Upper lobe of left lung (tissue), 6 donors: ENCODE data around the gene HDAC3. TPM values are rescaled to one million over a fixed set of nuclear protein-coding genes. Genes with fewer than 3 reads are reported as not detected.

Experiments used
- ATAC-seq, 2 donors: fragments of 200-7000 bp; cut with Tn5 transposase; one replicate each; pipeline ENCODE4 v1.9.1; 2022; ENCODE audit warnings: mild to moderate bottlenecking in 2 of 2, moderate library complexity in 2 of 2; ENCODE audit not compliant: low FRiP score in 2 of 2
- DNase-seq, 2 donors: peaks; one replicate each; pipeline ENCODE4 v3.0.0-alpha.2; 2019 to 2020
- H3K27ac ChIP-seq, 4 donors: fragments of 200-600 bp; sonication (generic); one replicate each; pipeline ENCODE4 v1.5.1; 2016 to 2019
- H3K27me3 ChIP-seq, 4 donors: fragments of 200-600 bp; sonication (generic); one replicate each; pipeline ENCODE4 v1.5.1; 2017 to 2019
- H3K36me3 ChIP-seq, 4 donors: fragments of 200-600 bp; sonication (generic); one replicate each; pipeline ENCODE4 v1.5.1; 2016 to 2019
- H3K4me1 ChIP-seq, 4 donors: fragments of 200-600 bp; sonication (generic); one replicate each; pipeline ENCODE4 v1.5.1; 2018 to 2019
- H3K4me3 ChIP-seq, 4 donors: fragments of 200-600 bp; sonication (generic); one replicate each; pipeline ENCODE4 v1.5.1; 2017 to 2019; ENCODE audit warnings: mild to moderate bottlenecking in 2 of 4, moderate library complexity in 1 of 4
- H3K9me3 ChIP-seq, 4 donors: fragments of 200-600 bp; sonication (generic); one replicate each; pipeline ENCODE4 v1.5.1; 2018 to 2019
- CTCF ChIP-seq, 6 experiments: fragments of 450-650 bp in 4 of 6; fragments of 200-600 bp in 2 of 6; sonication (generic) in 2 of 6; IDR thresholded peaks; one replicate each; pipeline ENCODE4 v1.5.1; 2016 to 2019; ENCODE audit warnings: antibody characterized with exemption in 6 of 6
- EP300 ChIP-seq, 4 donors: sonication (generic); formaldehyde crosslinking; IDR thresholded peaks; one replicate each; pipeline ENCODE4 v1.5.1; 2017; ENCODE audit warnings: antibody characterized with exemption in 4 of 4, control low read depth in 2 of 4
- POLR2A ChIP-seq, 4 donors: fragments of 450-650 bp; IDR thresholded peaks; one replicate each; pipeline ENCODE4 v1.5.1; 2016 to 2017; ENCODE audit warnings: antibody characterized with exemption in 4 of 4, mild to moderate bottlenecking in 2 of 4
- POLR2AphosphoS5 ChIP-seq, 2 donors: sonication (generic); formaldehyde crosslinking; IDR thresholded peaks; one replicate each; pipeline ENCODE4 v1.5.1; 2017; ENCODE audit warnings: antibody characterized with exemption in 2 of 2
- WGBS, 2 donors: methylation state at CpG; one replicate each; pipeline ENCODE4 v1.1.5; 2017 to 2018; 5-methylcytosine and 5-hydroxymethylcytosine counted together
- total RNA-seq, 6 donors: library from RNA; depleted of rRNA in 4 of 6; stranded (reverse); fragments of >200 nt in 4 of 6; gene quantifications; one replicate each; pipeline versions ENCODE4 v1.1.0 to v1.2.1, GENCODE V29; 2016 to 2021
- donor health status: DM: no; HTN: no; CAD: no; lungs with moderate emphysema.
- donor health status: DM: no; HTN: yes; CAD: no; lungs with severe emphysema.

Gene HDAC3
- total RNA-seq, 6 donors from 2014 or later: 37.2 to 76.5 (median 47.6) TPM

- Histone ChIP-seq H3K27me3 (no peaks in the 10 kb centered on the region), H3K27ac (no peak overlapping the region), H3K4me1 (peaks cover 15 to 43% (median 26%) of the 10 kb centered on the region in 4 donors), H3K36me3 (peaks cover 0 to 12% (median 2%) of the 10 kb centered on the region in 4 donors), H3K9me3 (no peaks in the 10 kb centered on the region), H3K4me3 (no peak overlapping the region)
- 86 to 93% methylated on average over 2 of the region's 2 CpGs for WGBS, 2 donors
- ATAC-seq: no peak
- TF ChIP-seq POLR2AphosphoS5 (IDR thresholded peaks at IDR 0.05): no peak
- TF ChIP-seq CTCF (IDR thresholded peaks at IDR 0.05): no peak
- TF ChIP-seq POLR2A (IDR thresholded peaks at IDR 0.05): no peak
- TF ChIP-seq EP300 (IDR thresholded peaks at IDR 0.05): no peak
- no peak for DNase-seq
Observed at GRCh38 chr5:141597814-141598213, 38.8 kb downstream of the HDAC3 start.

- DNase-seq (no peak), ATAC-seq (peak in 1 of 2 donors; percentile 37)
- Histone ChIP-seq H3K36me3 (peaks cover 0 to 12% (median 2%) of the 10 kb centered on the region in 4 donors), H3K27ac (no peak overlapping the region), H3K27me3 (no peaks in the 10 kb centered on the region), H3K4me1 (peaks cover 11 to 43% (median 23%) of the 10 kb centered on the region in 4 donors), H3K4me3 (no peak overlapping the region), H3K9me3 (no peaks in the 10 kb centered on the region)
- TF ChIP-seq EP300 (IDR thresholded peaks at IDR 0.05) (no peak), CTCF (IDR thresholded peaks at IDR 0.05) (no peak), POLR2A (IDR thresholded peaks at IDR 0.05) (no peak), POLR2AphosphoS5 (IDR thresholded peaks at IDR 0.05) (no peak)
- 44 to 46% methylated on average over 2 of the region's 2 CpGs for WGBS, 2 donors
Observed at GRCh38 chr5:141597394-141597793, 39.3 kb downstream of the HDAC3 start.

DNA sequence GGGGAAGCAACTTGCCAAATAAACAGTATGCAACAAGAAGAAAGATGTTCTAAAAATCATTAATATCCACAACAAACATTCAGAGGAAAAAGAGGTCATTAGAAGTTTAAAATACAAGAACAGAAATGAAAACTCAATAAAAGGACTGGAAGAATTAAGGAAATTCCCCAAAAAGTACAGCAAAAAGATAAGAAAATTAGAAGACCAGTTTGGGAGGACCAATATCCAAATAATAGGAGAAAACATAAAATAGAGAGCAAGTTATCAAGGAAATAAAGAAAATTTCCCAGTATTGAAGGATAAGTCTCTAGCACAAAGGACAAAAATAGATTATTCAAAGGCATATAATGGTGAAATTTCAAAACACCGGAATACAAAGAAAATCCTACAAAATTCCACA, 39.8 kb downstream of the HDAC3 start:
- peaks cover 0 to 12% (median 2%) of the 10 kb centered on the region in 4 donors for H3K36me3 ChIP-seq
- ATAC-seq (no peak), DNase-seq (no peak)
- 96 to 100% methylated on average over 1 of the region's 1 CpG for WGBS, 2 donors
- H3K27ac ChIP-seq: no peak overlapping the region
- TF ChIP-seq POLR2A (IDR thresholded peaks at IDR 0.05) (no peak), EP300 (IDR thresholded peaks at IDR 0.05) (no peak), CTCF (IDR thresholded peaks at IDR 0.05) (no peak), POLR2AphosphoS5 (IDR thresholded peaks at IDR 0.05) (no peak)
- no peaks in the 10 kb centered on the region for H3K9me3 ChIP-seq
- H3K4me3 ChIP-seq: no peak overlapping the region
- no peaks in the 10 kb centered on the region for H3K27me3 ChIP-seq
- H3K4me1 ChIP-seq: peaks cover 11 to 43% (median 19%) of the 10 kb centered on the region in 4 donors

GRCh38 chr5:141590127-141590526, 46.5 kb downstream of the HDAC3 start:
- no peaks in the 10 kb centered on the region for H3K27me3 ChIP-seq
- TF ChIP-seq CTCF (IDR thresholded peaks at IDR 0.05) (no peak), POLR2A (IDR thresholded peaks at IDR 0.05) (no peak), POLR2AphosphoS5 (IDR thresholded peaks at IDR 0.05) (no peak), EP300 (IDR thresholded peaks at IDR 0.05) (no peak)
- peaks cover 0 to 10% (median 7%) of the 10 kb centered on the region in 4 donors for H3K4me1 ChIP-seq
- H3K4me3 ChIP-seq: no peak overlapping the region
- DNase-seq: no peak
- 64 to 72% methylated on average over 2 of the region's 2 CpGs for WGBS, 2 donors
- peaks cover 11 to 31% (median 17%) of the 10 kb centered on the region in 4 donors for H3K36me3 ChIP-seq
- peak overlapping the region in 1 of 4 donors; percentile 26 for H3K27ac ChIP-seq
- no peaks in the 10 kb centered on the region for H3K9me3 ChIP-seq
- peak in 1 of 2 donors; percentile 44 for ATAC-seq

- DNase-seq (no peak), ATAC-seq (no peak)
- Histone ChIP-seq H3K36me3 (peaks cover 34 to 56% (median 46%) of the 10 kb centered on the region in 4 donors), H3K4me1 (no peaks in the 10 kb centered on the region), H3K27me3 (no peaks in the 10 kb centered on the region), H3K4me3 (no peak overlapping the region), H3K27ac (no peak overlapping the region), H3K9me3 (no peaks in the 10 kb centered on the region)
- WGBS, 2 donors: 83 to 88% methylated on average over 1 of the region's 1 CpG
- TF ChIP-seq CTCF (IDR thresholded peaks at IDR 0.05) (no peak), POLR2A (IDR thresholded peaks at IDR 0.05) (no peak), POLR2AphosphoS5 (IDR thresholded peaks at IDR 0.05) (no peak), EP300 (IDR thresholded peaks at IDR 0.05) (no peak)
Observed at GRCh38 chr5:141586246-141586645, 50.4 kb downstream of the HDAC3 start.
